ENCODE results near the gene ZNF385B.
"Not testable (repeated sequence)": the region's sequence is repeated elsewhere in the genome, so short reads cannot be mapped to it uniquely, and the experiment has no call there.

Gene ZNF385B

GRCh38 chr2:179671043-179671981, 190.1 kb downstream of the ZNF385B start:
- DNase-seq = no peak

GRCh38 chr2:179669196-179669595, 192.2 kb downstream of the ZNF385B start:
- no peak for DNase-seq

GRCh38 chr2:179664972-179665812, 196.2 kb downstream of the ZNF385B start:
- DNase-seq = no peak

- no peak for DNase-seq
These were observed 199.4 kb downstream of the ZNF385B start for GRCh38 chr2:179661986-179662385.

- DNase-seq = no peak
These were observed 204.3 kb downstream of the ZNF385B start for GRCh38 chr2:179657068-179657595.

GRCh38 chr2:179655627-179656026, 205.8 kb downstream of the ZNF385B start:
- DNase-seq = no peak

- no peak for DNase-seq
These were observed 206.6 kb downstream of the ZNF385B start for GRCh38 chr2:179654806-179655205.

GRCh38 chr2:179652296-179652695, 209.1 kb downstream of the ZNF385B start:
- no peak for DNase-seq

GRCh38 chr2:179650420-179650819, 211.0 kb downstream of the ZNF385B start:
- DNase-seq = no peak

GRCh38 chr2:179646862-179647587, 214.4 kb downstream of the ZNF385B start:
- DNase-seq = no peak

- DNase-seq = no peak
These were observed 215.1 kb downstream of the ZNF385B start for GRCh38 chr2:179646173-179646769.

GRCh38 chr2:179645047-179645446, 216.4 kb downstream of the ZNF385B start:
- no peak for DNase-seq

GRCh38 chr2:179642462-179642861, 218.9 kb downstream of the ZNF385B start:
- DNase-seq = no peak

GRCh38 chr2:179636995-179637394, 224.4 kb downstream of the ZNF385B start:
- no peak for DNase-seq

GRCh38 chr2:179636100-179636980, 225.1 kb downstream of the ZNF385B start:
- DNase-seq = no peak

GRCh38 chr2:179631769-179632385, 229.5 kb downstream of the ZNF385B start:
- DNase-seq = not testable (repeated sequence)

- DNase-seq = not testable (repeated sequence)
These were observed 231.6 kb downstream of the ZNF385B start for GRCh38 chr2:179629776-179630175.

GRCh38 chr2:179626261-179626660, 235.2 kb downstream of the ZNF385B start:
- no peak for DNase-seq

- no peak for DNase-seq
These were observed 238.6 kb downstream of the ZNF385B start for GRCh38 chr2:179622635-179623300.

- no peak for DNase-seq
These were observed 239.3 kb downstream of the ZNF385B start for GRCh38 chr2:179622112-179622511.
